Measurements from ENCODE around the gene WWTR1. TPM values are rescaled to one million over a fixed set of nuclear protein-coding genes. Genes with fewer than 3 reads are reported as not detected.

WWTR1 gene
- total and polyA plus RNA-seq, 2 experiments from 2014 or later, result 25.1 to 26.2 TPM

- TF ChIP-seq ZNF462 (CRISPR knock-in tag; IDR thresholded peaks at IDR 0.05), result no peak
These were observed 146.7 kb downstream of the WWTR1 start (continued) for GRCh38 chr3:149511040-149511626.

GRCh38 chr3:149510480-149510879 lies 147.3 kb downstream of the WWTR1 start:
- Mint-ChIP-seq H3K4me3 (no peak overlapping the region), H3K27ac (no peak overlapping the region), H3K9me3 (no peaks in the 10 kb centered on the region), H3K27me3 (ENCODE audit: insufficient read depth, low read depth, poor library complexity) (no peaks in the 10 kb centered on the region), H3K36me3 (ENCODE audit: low read depth) (no peaks in the 10 kb centered on the region), H3K4me1 (peaks cover 2% of the 10 kb centered on the region; the same call in 1 of the 3 replicates)
- DNase-seq (ENCODE audit: low spot score) (no peak), ATAC-seq (no peak)
- Histone ChIP-seq H3K4me1 (ENCODE audit: insufficient read depth) (no peaks in the 10 kb centered on the region), H3K27me3 (ENCODE audit: insufficient read depth) (no peaks in the 10 kb centered on the region), H3K9me2 (ENCODE audit: insufficient read depth) (no peaks in the 10 kb centered on the region), H3F3A (replicated peaks; ENCODE audit: low read depth) (no peaks in the 10 kb centered on the region), H2AFZ (no peak overlapping the region), H4K20me1 (replicated peaks; ENCODE audit: insufficient read depth) (no peaks in the 10 kb centered on the region), H3K36me3 (ENCODE audit: insufficient read depth) (no peaks in the 10 kb centered on the region), H3K4me3 (no peak overlapping the region), H3K4me2 (no peak overlapping the region), H3K79me2 (replicated peaks; ENCODE audit: insufficient read depth) (no peaks in the 10 kb centered on the region), H3K27ac (ENCODE audit: low read depth) (no peak overlapping the region)
- TF ChIP-seq ZNF114 (CRISPR knock-in tag; IDR thresholded peaks at IDR 0.05), result no peak
- no peak for TF ChIP-seq ZNF462 (CRISPR knock-in tag; IDR thresholded peaks at IDR 0.05)
- no peak for TF ChIP-seq EZH2 (IDR thresholded peaks at IDR 0.05; ENCODE audit: low read depth, unreplicated experiment)
- no peak for TF ChIP-seq EZH2phosphoT487 (IDR thresholded peaks at IDR 0.05; ENCODE audit: unreplicated experiment)
- TF ChIP-seq JUNB (IDR thresholded peaks at IDR 0.05; ENCODE audit: unreplicated experiment), result no peak
- no peak for TF ChIP-seq ETS1 (IDR thresholded peaks at IDR 0.05)
- no peak for TF ChIP-seq STAT1 (IDR thresholded peaks at IDR 0.05; ENCODE audit: unreplicated experiment)

Measured in GM23338 (cell line).